ENCODE data around the gene RSPH10B. TPM values are rescaled to one million over a fixed set of nuclear protein-coding genes. Genes with fewer than 3 reads are reported as not detected.
"Not testable (repeated sequence)": the region's sequence is repeated elsewhere in the genome, so short reads cannot be mapped to it uniquely, and the experiment has no call there.

The RSPH10B gene
- total and polyA plus RNA-seq, 10 of the 15 experiments (the other 5 are each of a cell fraction or from before 2014, with no cell fraction given) = 0.03 TPM; not detected in 9

DNA sequence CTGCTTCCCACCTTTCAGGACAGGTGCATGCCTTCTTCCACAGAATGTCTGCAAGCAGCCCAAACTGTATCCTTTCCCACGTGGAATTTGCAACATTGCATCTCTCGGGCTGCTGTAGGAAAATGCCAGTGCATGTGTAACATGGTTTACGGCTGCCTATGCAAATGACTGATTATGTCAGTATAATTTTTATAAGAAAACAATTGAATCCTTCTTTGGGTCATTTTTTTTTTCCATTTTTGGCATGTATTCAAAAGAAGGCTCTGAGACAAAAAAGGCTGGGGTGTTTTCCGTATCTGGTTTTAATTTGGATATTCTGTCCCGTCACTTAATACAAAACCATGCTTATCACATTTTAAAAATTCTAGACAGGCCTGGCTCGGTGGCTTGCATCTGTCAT lies 90.4 kb downstream of the RSPH10B start:
- RAD21 ChIA-PET (ENCODE audit: unreplicated experiment); H3K27ac ChIP-seq (ENCODE audit: control insufficient read depth, insufficient read depth); SMC1A ChIA-PET (ENCODE audit: uncharacterized antibody, unreplicated experiment); H4K20me1 ChIP-seq (ENCODE audit: control insufficient read depth, insufficient read depth); H3K79me2 ChIP-seq (ENCODE audit: control insufficient read depth, insufficient read depth, low read length); POLR2A ChIA-PET; FAIRE-seq; DNase-seq (ENCODE audit: low read depth, low spot score); BruUV-seq (replicated peaks); H3K36me3 ChIP-seq (ENCODE audit: control insufficient read depth in 2 of 2, insufficient read depth in 2 of 2, low read length in 1 of 2); H3K9ac ChIP-seq (ENCODE audit: control insufficient read depth, insufficient read depth, low read length); CTCF ChIA-PET; H3K4me3 ChIP-seq; H2AFZ ChIP-seq (ENCODE audit: control insufficient read depth, low read depth, low read length); H3K27me3 ChIP-seq (replicated peaks in 1 of 2; ENCODE audit: control insufficient read depth in 2 of 2, insufficient read depth in 2 of 2, low read length in 1 of 2); ATAC-seq; in situ Hi-C loops (cut with MboI); H3K4me1 ChIP-seq (ENCODE audit: control insufficient read depth, insufficient read depth, low read length); intact Hi-C loops (cut with micrococcal nuclease; ENCODE audit: unreplicated experiment); H3K4me2 ChIP-seq (ENCODE audit: control insufficient read depth, insufficient read depth); H3K9me3 ChIP-seq (replicated peaks; ENCODE audit: control insufficient read depth, insufficient read depth, low read length): not testable (repeated sequence)
- WGBS (ENCODE audit: insufficient coverage, insufficient replicate concordance, low lambda C conversion rate, missing lambda C conversion rate) = 55% methylated on average over 6 of the region's 6 CpGs

DNA sequence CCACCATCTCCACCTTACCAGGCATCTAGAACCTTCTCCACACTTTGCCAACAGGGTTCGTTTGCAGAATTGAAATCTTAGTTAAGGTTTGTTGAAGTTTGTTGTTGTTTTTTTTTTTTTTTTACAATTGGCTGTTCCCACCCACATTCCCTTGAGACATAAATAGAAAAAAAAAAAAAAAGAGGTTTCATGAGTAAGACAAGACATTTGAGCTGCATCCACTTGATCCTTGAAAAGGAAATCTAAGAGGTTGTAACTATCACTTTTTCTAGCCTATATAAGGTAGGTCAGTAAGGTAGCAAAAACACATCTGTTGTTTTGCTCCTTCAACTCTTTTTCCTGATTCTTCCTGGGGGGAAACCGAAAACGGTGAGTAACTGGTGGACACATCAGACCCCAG lies 90.9 kb downstream of the RSPH10B start:
- H3K4me3 ChIP-seq; H3K4me1 ChIP-seq (ENCODE audit: control insufficient read depth, insufficient read depth, low read length); RAD21 ChIA-PET (ENCODE audit: unreplicated experiment); H3K9me3 ChIP-seq (replicated peaks; ENCODE audit: control insufficient read depth, insufficient read depth, low read length); FAIRE-seq; BruUV-seq (replicated peaks); H4K20me1 ChIP-seq (ENCODE audit: control insufficient read depth, insufficient read depth); intact Hi-C loops (cut with micrococcal nuclease; ENCODE audit: unreplicated experiment); H3K36me3 ChIP-seq (ENCODE audit: control insufficient read depth in 2 of 2, insufficient read depth in 2 of 2, low read length in 1 of 2); H3K4me2 ChIP-seq (ENCODE audit: control insufficient read depth, insufficient read depth); H3K27me3 ChIP-seq (replicated peaks in 1 of 2; ENCODE audit: control insufficient read depth in 2 of 2, insufficient read depth in 2 of 2, low read length in 1 of 2); H3K79me2 ChIP-seq (ENCODE audit: control insufficient read depth, insufficient read depth, low read length); POLR2A ChIA-PET; in situ Hi-C loops (cut with MboI); H2AFZ ChIP-seq (ENCODE audit: control insufficient read depth, low read depth, low read length); SMC1A ChIA-PET (ENCODE audit: uncharacterized antibody, unreplicated experiment); DNase-seq (ENCODE audit: low read depth, low spot score); CTCF ChIA-PET; H3K27ac ChIP-seq (ENCODE audit: control insufficient read depth, insufficient read depth); ATAC-seq; H3K9ac ChIP-seq (ENCODE audit: control insufficient read depth, insufficient read depth, low read length): not testable (repeated sequence)
- WGBS (ENCODE audit: insufficient coverage, insufficient replicate concordance, low lambda C conversion rate, missing lambda C conversion rate) = 3% methylated on average over 3 of the region's 3 CpGs

Small RNA genes within 50 kb of the gene (small RNA-seq; reads per million reads assigned to genes)
- not detected for gene RF00019
- 0.31 reads per million for gene SNORA80D

Other genes with a start within 250 kb of the RSPH10B start
Only the 7 nearest of the 8 such genes appear.
- not detected in 2 replicates for gene OCM, start 89.9 kb downstream of the RSPH10B start, total RNA-seq (2014; rRNA removed)
- gene OCM, start 89.9 kb downstream of the RSPH10B start, total RNA-seq (2014; rRNA removed; fragmentation: Illumina TruSeq; extraction: Trizol) = not detected in 2 replicates
- gene OCM, start 89.9 kb downstream of the RSPH10B start, total RNA-seq (2021) = not detected in 2 replicates
- not detected in 2 replicates for gene OCM, start 89.9 kb downstream of the RSPH10B start, polyA plus RNA-seq (2011; rRNA removed)
- gene OCM, start 89.9 kb downstream of the RSPH10B start, polyA plus RNA-seq (2014; fragmentation: Illumina TruSeq; extraction: Trizol) = not detected in 2 replicates
- not detected for gene OCM, start 89.9 kb downstream of the RSPH10B start, polyA plus RNA-seq (2014; fragmentation: Nextera tagmentation; extraction: Ambion mirVana)
- 0.20 TPM in 1 of 2 replicates, not detected in the other for gene OCM, start 89.9 kb downstream of the RSPH10B start, polyA plus RNA-seq (2014; rRNA removed)
- not detected for gene OCM, start 89.9 kb downstream of the RSPH10B start, polyA plus RNA-seq (2016; fragmentation: Nextera tagmentation; extraction: Ambion mirVana)
- 56.4 and 64.8 TPM in 2 replicates for gene CCZ1, start 72.0 kb downstream of the RSPH10B start, total RNA-seq (2014; rRNA removed)
- 59.5 and 63.6 TPM in 2 replicates for gene CCZ1, start 72.0 kb downstream of the RSPH10B start, total RNA-seq (2014; rRNA removed; fragmentation: Illumina TruSeq; extraction: Trizol)
- gene CCZ1, start 72.0 kb downstream of the RSPH10B start, total RNA-seq (2021) = 59.5 and 69.1 TPM in 2 replicates
- 80.0 and 112 TPM in 2 replicates for gene CCZ1, start 72.0 kb downstream of the RSPH10B start, polyA plus RNA-seq (2011; rRNA removed)
- gene CCZ1, start 72.0 kb downstream of the RSPH10B start, polyA plus RNA-seq (2014; fragmentation: Illumina TruSeq; extraction: Trizol) = 74.3 and 94.5 TPM in 2 replicates
- gene CCZ1, start 72.0 kb downstream of the RSPH10B start, polyA plus RNA-seq (2014; fragmentation: Nextera tagmentation; extraction: Ambion mirVana) = 10 to 100 TPM; 26.6 to 47.2 TPM
- 44.8 and 63.2 TPM in 2 replicates for gene CCZ1, start 72.0 kb downstream of the RSPH10B start, polyA plus RNA-seq (2014; rRNA removed)
- 100 to 1,000 TPM in 1 of 2 experiments, 10 to 100 TPM in 1; 99.1 to 109 TPM for gene CCZ1, start 72.0 kb downstream of the RSPH10B start, polyA plus RNA-seq (2016; fragmentation: Nextera tagmentation; extraction: Ambion mirVana)
- 19.6 and 22.9 TPM in 2 replicates for gene PMS2, start 38.4 kb upstream of the RSPH10B start, total RNA-seq (2014; rRNA removed)
- 25.4 and 25.5 TPM in 2 replicates for gene PMS2, start 38.4 kb upstream of the RSPH10B start, total RNA-seq (2014; rRNA removed; fragmentation: Illumina TruSeq; extraction: Trizol)
- 19.3 and 21.4 TPM in 2 replicates for gene PMS2, start 38.4 kb upstream of the RSPH10B start, total RNA-seq (2021)
- 16.8 and 20.5 TPM in 2 replicates for gene PMS2, start 38.4 kb upstream of the RSPH10B start, polyA plus RNA-seq (2011; rRNA removed)
- 19.8 and 23.0 TPM in 2 replicates for gene PMS2, start 38.4 kb upstream of the RSPH10B start, polyA plus RNA-seq (2014; fragmentation: Illumina TruSeq; extraction: Trizol)
- gene PMS2, start 38.4 kb upstream of the RSPH10B start, polyA plus RNA-seq (2014; fragmentation: Nextera tagmentation; extraction: Ambion mirVana) = 1 to 10 TPM; 3.6 to 4.7 TPM
- 13.2 and 14.0 TPM in 2 replicates for gene PMS2, start 38.4 kb upstream of the RSPH10B start, polyA plus RNA-seq (2014; rRNA removed)
- 10 to 100 TPM; 17.9 to 18.0 TPM for gene PMS2, start 38.4 kb upstream of the RSPH10B start, polyA plus RNA-seq (2016; fragmentation: Nextera tagmentation; extraction: Ambion mirVana)
- 82.3 and 94.3 TPM in 2 replicates for gene AIMP2, start 38.6 kb upstream of the RSPH10B start, total RNA-seq (2014; rRNA removed)
- gene AIMP2, start 38.6 kb upstream of the RSPH10B start, total RNA-seq (2014; rRNA removed; fragmentation: Illumina TruSeq; extraction: Trizol) = 57.2 and 59.9 TPM in 2 replicates
- gene AIMP2, start 38.6 kb upstream of the RSPH10B start, total RNA-seq (2021) = 61.0 and 61.8 TPM in 2 replicates
- gene AIMP2, start 38.6 kb upstream of the RSPH10B start, polyA plus RNA-seq (2011; rRNA removed) = 40.2 and 52.9 TPM in 2 replicates
- 29.5 and 46.7 TPM in 2 replicates for gene AIMP2, start 38.6 kb upstream of the RSPH10B start, polyA plus RNA-seq (2014; fragmentation: Illumina TruSeq; extraction: Trizol)
- gene AIMP2, start 38.6 kb upstream of the RSPH10B start, polyA plus RNA-seq (2014; fragmentation: Nextera tagmentation; extraction: Ambion mirVana) = 10 to 100 TPM; 55.6 to 80.0 TPM
- gene AIMP2, start 38.6 kb upstream of the RSPH10B start, polyA plus RNA-seq (2014; rRNA removed) = 91.7 and 95.0 TPM in 2 replicates
- gene AIMP2, start 38.6 kb upstream of the RSPH10B start, polyA plus RNA-seq (2016; fragmentation: Nextera tagmentation; extraction: Ambion mirVana) = 100 to 1,000 TPM; 129 to 130 TPM
- 0.11 and 0.16 TPM in 2 replicates for gene ANKRD61, start 60.7 kb upstream of the RSPH10B start, total RNA-seq (2014; rRNA removed)
- 0.18 and 0.22 TPM in 2 replicates for gene ANKRD61, start 60.7 kb upstream of the RSPH10B start, total RNA-seq (2014; rRNA removed; fragmentation: Illumina TruSeq; extraction: Trizol)
- gene ANKRD61, start 60.7 kb upstream of the RSPH10B start, total RNA-seq (2021) = 0.18 TPM in 1 of 2 replicates, not detected in the other
- gene ANKRD61, start 60.7 kb upstream of the RSPH10B start, polyA plus RNA-seq (2011; rRNA removed) = 0.18 TPM in 1 of 2 replicates, not detected in the other
- 0.34 and 0.35 TPM in 2 replicates for gene ANKRD61, start 60.7 kb upstream of the RSPH10B start, polyA plus RNA-seq (2014; fragmentation: Illumina TruSeq; extraction: Trizol)
- gene ANKRD61, start 60.7 kb upstream of the RSPH10B start, polyA plus RNA-seq (2014; fragmentation: Nextera tagmentation; extraction: Ambion mirVana) = under 1 TPM; 0.20 to 0.37 TPM
- 0.22 and 0.64 TPM in 2 replicates for gene ANKRD61, start 60.7 kb upstream of the RSPH10B start, polyA plus RNA-seq (2014; rRNA removed)
- under 1 TPM; 0.51 to 0.57 TPM for gene ANKRD61, start 60.7 kb upstream of the RSPH10B start, polyA plus RNA-seq (2016; fragmentation: Nextera tagmentation; extraction: Ambion mirVana)
- gene EIF2AK1, start 88.5 kb upstream of the RSPH10B start, total RNA-seq (2014; rRNA removed) = 120 and 141 TPM in 2 replicates
- 22.4 and 25.3 TPM in 2 replicates for gene EIF2AK1, start 88.5 kb upstream of the RSPH10B start, total RNA-seq (2014; rRNA removed; fragmentation: Illumina TruSeq; extraction: Trizol)
- 92.9 and 96.9 TPM in 2 replicates for gene EIF2AK1, start 88.5 kb upstream of the RSPH10B start, total RNA-seq (2021)
- gene EIF2AK1, start 88.5 kb upstream of the RSPH10B start, polyA plus RNA-seq (2011; rRNA removed) = 80.4 and 90.9 TPM in 2 replicates
- 74.5 and 89.8 TPM in 2 replicates for gene EIF2AK1, start 88.5 kb upstream of the RSPH10B start, polyA plus RNA-seq (2014; fragmentation: Illumina TruSeq; extraction: Trizol)
- gene EIF2AK1, start 88.5 kb upstream of the RSPH10B start, polyA plus RNA-seq (2014; fragmentation: Nextera tagmentation; extraction: Ambion mirVana) = 10 to 100 TPM; 15.6 to 23.3 TPM
- gene EIF2AK1, start 88.5 kb upstream of the RSPH10B start, polyA plus RNA-seq (2014; rRNA removed) = 143 and 169 TPM in 2 replicates
- gene EIF2AK1, start 88.5 kb upstream of the RSPH10B start, polyA plus RNA-seq (2016; fragmentation: Nextera tagmentation; extraction: Ambion mirVana) = 100 to 1,000 TPM in 1 of 2 experiments, 10 to 100 TPM in 1; 97.6 to 116 TPM
- gene USP42, start 134.3 kb upstream of the RSPH10B start, total RNA-seq (2014; rRNA removed) = 4.0 and 4.1 TPM in 2 replicates
- 4.2 and 4.3 TPM in 2 replicates for gene USP42, start 134.3 kb upstream of the RSPH10B start, total RNA-seq (2014; rRNA removed; fragmentation: Illumina TruSeq; extraction: Trizol)
- gene USP42, start 134.3 kb upstream of the RSPH10B start, total RNA-seq (2021) = 9.2 and 9.9 TPM in 2 replicates
- 4.9 and 5.5 TPM in 2 replicates for gene USP42, start 134.3 kb upstream of the RSPH10B start, polyA plus RNA-seq (2011; rRNA removed)
- gene USP42, start 134.3 kb upstream of the RSPH10B start, polyA plus RNA-seq (2014; fragmentation: Illumina TruSeq; extraction: Trizol) = 7.9 TPM in 2 replicates
- gene USP42, start 134.3 kb upstream of the RSPH10B start, polyA plus RNA-seq (2014; fragmentation: Nextera tagmentation; extraction: Ambion mirVana) = 1 to 10 TPM; 1.9 to 2.2 TPM
- gene USP42, start 134.3 kb upstream of the RSPH10B start, polyA plus RNA-seq (2014; rRNA removed) = 5.3 and 5.8 TPM in 2 replicates
- 1 to 10 TPM; 5.9 to 6.2 TPM for gene USP42, start 134.3 kb upstream of the RSPH10B start, polyA plus RNA-seq (2016; fragmentation: Nextera tagmentation; extraction: Ambion mirVana)

All from GM12878 (cell line).